Activated CD4-positive, CD25-positive, alpha-beta regulatory T cell treated with anti-CD3 and anti-CD28 coated beads, Interleukin-2, amount 50 U/mL, for 72 hours (primary cell): Measurements from ENCODE around the gene OR52N5.

ENCODE experiments used
- DNase-seq: peaks from one replicate; pipeline ENCODE4 v3.0.0; 2021

OR52N5 gene

DNA sequence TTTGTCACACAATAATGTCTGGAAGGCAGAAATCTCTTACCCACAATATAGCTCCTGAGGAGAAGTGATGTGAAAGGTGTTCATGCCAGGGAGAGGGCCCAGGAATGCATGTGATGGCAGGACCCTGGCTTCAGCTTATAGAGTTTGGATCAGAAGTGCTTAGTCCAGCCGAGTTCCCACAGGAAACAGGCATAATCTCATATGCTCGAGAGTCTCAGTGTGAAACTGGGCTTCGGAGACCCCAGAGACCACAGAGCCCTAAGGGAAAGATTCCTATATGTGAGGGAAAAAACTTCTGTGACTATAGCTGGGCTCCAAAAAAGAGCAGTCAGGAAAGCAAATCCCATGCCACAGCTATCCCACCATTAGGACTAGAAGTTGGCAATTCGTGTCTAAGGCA is at the start of gene OR52N5:
OR52N5 (minus strand) TSS at position 101 of the 400 bp plus-strand sequence. CDS start 4,721 bp downstream, outside the sequence.
- no peak for DNase-seq

DNA sequence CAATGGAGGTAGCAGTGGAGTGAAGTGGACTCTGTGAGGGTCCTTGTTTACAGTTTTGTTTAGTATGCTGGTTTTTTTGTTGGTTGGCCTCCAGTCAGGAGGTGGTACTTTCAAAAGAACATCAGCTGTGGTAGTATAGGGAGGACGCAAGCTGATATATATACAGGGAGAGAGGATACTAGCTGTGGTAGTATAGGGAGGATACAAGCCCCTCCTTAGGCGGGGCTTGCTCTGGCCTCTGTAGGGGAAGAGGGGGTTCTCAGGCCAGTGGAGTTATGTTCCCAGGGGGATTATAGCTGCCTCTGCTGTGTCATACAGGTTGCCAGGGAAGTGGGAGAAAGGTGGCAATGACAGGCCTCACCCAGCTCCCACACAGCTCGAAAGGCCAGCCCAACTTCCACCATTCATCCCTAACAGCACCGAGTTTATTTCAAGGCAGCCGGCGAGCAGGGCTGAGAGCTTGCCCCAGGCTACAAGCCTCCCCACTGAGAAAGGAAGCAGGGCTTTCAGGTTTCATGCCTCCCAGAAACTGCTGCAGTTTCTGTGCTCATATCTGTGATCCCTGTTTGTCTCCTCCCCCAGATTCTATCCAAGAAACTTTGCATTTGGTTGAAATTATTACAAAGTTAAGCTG is 48.2 kb upstream of the OR52N5 start:
- DNase-seq: no peak

DNA sequence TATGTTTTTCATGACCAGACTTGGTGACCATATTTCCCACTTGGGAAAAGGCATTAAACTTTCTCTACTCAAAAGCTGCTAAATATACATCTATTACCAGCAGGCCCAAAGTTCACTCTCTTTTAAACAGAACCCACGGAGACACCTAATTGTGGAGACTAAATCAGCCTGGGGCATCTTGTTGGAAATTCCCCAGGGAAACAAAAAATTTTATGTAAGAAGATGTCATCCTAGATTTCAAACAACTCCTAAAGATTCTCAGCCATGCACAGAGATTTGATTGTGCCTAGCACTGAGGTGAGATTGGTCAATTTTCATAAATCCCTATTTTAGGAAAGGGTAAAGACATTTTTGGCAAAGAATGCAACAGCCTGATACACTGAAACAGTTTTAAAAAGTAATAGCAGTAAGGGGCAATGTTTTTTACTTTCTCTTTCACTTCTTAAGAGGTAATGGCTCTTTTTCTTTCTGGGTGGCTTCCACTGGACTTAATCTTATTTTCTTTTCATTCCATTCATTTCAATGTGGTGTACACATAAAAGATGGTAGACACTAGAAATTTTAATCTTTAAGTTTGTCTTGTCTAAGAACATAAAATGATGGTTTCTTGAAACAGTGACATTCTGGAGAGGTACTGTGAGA is 35.2 kb upstream of the OR52N5 start:
- no peak for DNase-seq

DNA sequence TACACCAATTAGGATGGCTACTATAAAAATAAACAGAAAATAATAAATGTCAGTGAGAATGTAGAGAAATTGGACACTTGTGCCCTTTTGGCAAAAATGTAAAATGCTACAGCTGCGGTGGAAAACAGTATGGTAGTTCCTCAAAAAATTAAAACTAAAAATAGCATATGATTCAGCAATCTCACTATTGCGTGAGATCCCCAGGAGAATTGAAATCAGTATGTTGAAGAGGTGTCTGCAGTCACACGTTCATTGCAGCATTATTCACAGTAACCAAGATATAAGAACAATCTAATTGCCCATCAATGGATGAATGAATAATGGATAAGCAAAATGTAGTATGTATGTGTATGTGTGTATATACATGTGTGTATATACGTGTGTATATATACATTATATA is 32.4 kb upstream of the OR52N5 start:
- no peak for DNase-seq

DNA sequence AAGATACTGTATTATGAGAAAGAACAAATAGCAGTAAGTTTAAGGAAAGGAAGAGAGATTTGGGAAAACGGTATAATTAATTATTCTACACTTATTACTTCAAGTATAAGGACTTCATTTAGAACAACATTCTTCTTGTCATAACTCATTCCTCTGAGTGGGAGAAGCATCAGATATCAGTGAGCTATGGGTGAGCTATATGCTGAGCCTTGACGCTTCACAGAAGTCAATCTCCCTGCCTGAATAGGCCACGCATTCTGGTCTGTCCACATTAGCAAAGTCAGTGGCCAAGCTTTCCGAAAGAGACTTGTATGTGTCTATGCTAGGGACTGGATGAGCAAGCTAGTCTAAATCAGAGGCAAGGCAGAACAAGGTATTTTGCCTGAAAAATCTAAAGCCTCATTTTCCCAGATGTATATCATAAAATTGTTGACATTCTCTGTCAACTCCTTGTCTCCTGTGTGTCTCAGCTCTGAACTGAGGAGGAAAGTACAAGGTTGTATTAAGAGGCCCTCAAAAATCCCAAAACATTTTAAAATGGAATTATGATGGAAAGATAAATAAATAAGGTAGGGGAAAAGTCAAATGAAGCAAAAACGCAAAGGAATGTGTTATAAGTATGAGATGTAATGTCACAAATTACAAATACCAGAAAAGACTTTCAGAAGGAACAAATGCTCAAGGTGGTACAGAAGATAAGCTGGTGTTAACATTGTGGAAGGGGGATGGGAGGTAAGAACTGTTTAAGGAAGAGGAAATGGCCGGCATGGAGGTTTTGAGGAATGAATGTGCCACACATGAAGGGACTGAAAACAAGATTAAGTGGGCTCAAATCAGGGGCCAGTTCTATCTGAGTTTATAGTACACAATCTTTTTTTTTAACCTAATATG is 27.0 kb upstream of the OR52N5 start:
- DNase-seq: no peak

DNA sequence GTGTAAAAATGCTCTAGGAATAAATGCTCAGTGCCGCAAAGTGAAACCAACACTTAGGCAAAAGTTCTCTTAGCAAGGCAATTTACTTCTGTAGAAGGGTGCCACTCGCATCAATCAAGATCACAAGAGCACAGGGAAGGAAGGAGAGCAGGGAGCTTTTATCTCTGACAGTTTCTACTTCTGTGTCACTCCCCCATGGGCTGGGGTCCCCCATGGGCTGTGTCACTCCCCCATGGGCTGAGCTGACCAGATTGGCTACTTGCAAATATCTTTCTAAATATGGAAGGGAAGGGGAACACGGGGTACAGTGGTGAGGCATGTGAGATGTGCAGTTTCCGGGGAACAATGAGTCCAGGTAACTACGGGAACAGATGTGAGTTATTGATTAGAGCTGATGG is 26.0 kb upstream of the OR52N5 start:
- no peak for DNase-seq

DNA sequence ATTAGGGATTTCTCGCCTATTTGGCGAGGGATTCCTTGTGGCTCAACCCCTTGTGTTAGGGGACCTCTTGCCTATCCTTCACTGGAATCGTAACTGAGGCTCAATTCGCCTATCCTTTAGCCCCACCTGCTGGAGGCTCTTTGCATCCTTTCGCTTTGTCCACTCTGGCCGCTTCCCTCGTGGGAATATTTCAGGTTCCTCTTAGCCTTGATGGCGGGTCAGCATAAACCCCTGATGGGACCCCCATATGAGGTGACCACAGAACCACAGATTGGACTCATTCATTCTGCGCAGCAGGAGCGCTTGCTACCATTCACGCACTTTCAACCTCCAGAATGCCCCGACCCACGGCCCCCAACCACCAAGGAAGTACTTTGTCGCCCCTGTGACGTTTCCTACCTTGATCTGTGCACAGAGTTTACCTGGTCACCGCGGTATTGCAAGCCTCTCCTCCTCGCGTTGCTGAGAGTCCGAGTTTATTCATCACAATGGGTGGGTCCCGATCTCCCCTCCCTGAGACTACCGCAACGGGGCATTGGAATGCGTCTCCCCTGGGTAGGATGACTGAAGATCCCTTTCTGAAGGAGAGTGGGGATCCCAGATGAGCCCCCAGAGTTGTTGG is 25.5 kb upstream of the OR52N5 start, which contains the start of gene OR52N2:
OR52N2 (plus strand) TSS at position 425 of the 622 bp plus-strand sequence. CDS start 11,412 bp downstream, outside the sequence.
- peak; percentile 65 for DNase-seq

DNA sequence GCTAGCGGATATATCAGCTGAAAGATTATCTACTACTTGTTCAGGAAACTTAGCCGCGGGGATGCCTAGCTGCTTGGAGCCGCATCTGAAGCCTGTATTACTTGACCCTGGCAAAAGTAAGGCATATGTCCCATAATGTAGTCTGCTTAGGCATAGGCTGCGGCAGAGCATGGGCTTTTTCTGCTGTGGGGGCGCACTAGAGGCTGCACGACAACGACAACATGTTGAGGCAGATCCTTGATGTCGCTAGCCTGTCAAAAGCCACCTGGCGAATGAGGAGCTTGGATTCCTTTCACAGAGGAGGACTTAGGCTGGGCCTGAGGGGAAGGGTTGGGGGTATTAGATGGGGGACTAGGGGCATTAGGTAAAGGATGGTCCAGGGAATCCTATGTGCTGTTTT is 24.4 kb upstream of the OR52N5 start:
- no peak for DNase-seq

DNA sequence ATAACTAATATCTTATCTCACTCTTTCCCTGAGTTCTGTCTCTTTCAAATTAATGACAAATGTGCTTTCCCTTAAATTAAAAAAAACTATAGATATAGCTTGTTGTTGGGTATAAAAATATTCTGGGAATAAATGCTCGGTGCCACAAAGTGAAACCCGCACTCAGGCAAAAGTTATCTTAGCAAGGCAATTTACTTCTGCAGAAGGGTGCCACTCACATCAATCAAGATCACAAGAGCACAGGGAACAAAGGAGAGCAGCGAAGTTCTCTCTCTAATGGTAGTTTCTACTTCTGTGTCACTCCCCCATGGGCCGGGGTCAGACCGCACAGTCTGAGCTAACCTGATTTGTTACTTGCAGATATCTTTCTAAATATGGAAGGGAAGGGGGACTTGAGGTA is 20.8 kb upstream of the OR52N5 start:
- DNase-seq: no peak

DNA sequence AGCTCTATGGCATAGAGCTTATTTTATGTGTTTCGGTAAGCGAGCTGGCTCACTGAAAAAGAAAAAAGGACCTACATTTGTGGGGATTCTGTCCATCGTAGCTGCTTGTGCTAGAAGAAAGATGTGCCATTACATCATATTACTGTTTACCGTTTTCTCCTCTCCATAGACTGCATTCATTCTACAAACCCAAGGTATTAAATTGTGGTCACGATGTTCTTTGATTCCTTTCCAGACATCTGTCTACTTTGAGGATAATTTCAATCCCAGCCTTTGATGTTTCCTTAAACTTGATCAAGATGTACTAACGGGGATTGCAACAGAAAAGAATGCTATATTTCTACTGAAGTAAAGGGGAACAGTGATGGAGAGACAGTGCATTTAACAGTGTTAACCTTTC is 13.4 kb upstream of the OR52N5 start:
- DNase-seq: no peak

DNA sequence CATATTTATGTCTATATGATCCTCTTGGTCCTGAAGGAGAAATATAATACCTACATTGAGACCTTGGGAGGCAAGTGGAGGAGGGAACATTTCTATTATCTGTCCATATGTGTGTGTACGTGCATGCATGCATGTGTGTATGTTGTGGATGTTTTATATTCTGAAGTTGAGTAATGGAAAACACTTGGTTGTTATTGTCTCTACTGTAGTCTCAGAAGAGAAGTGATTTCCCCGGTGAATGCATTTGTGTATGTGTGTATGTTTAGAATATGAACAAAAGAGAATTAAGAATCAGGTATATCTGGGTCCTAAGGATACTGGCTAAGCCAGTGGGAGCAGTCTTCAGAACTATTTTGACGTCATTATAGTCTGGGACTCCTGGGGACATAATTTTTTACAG is 8.0 kb upstream of the OR52N5 start, which contains the start of gene OR52N1:
OR52N1 (minus strand) TSS at position 101 of the 400 bp plus-strand sequence. CDS start 2,449 bp downstream, outside the sequence.
- DNase-seq: no peak

DNA sequence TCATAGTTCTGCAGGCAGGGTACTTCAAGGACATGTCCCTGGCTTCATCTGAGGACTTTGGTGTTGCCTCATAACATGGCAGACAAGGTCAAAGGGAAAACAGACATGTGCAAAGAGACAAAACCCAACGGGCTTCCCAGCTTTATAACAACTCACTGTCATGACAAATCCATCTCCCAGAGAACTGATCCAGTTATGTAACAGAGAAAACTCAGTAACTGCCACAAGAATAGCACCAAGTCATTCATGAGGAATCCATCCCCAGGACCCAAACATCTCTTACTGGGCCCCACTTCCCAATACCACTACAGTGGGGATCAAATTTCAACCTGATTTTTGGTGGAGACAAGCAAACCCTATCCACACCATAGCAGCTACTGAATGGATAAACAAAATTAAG is 16.1 kb downstream of the OR52N5 start:
- no peak for DNase-seq

DNA sequence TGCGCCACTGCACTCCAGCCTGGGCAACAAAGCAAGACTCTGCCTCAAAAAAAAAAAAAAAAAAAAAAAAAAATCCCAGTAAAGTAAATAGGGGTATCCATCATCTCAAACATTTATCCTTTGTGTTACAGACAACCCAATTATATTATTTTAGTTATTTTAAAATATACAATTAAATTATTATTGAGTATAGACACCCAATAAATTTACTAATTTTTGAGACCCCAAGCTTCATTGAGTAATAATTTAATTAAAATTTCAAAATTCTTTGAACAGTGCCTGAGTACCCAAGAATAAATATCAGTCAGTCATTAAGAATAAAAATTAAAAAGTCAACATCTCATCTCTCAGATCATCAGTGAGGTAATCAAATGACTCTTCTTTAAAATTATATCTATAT is 29.2 kb downstream of the OR52N5 start, which contains the start of gene OR52N4:
OR52N4 (plus strand) TSS at position 301 of the 400 bp plus-strand sequence. CDS start 498 bp downstream, outside the sequence.
- DNase-seq: no peak

DNA sequence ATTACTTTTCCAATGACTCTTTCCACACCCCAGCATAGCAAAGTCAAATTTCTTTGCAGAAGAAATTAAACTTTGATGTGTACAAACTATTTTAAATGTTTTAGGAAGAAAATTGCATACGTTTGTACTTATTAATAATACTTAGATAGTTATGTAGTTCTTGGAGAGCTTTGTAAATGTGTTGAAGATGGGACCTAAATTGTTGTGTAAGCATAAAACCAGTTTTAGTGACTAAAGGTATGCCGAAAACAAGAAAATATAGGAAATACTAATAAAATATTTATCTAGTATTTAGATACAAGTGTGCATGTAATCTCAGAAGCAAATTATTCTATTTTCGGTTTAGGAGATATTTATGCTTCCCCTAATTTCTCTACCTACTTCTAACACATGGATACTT is 33.3 kb downstream of the OR52N5 start:
- DNase-seq: no peak

DNA sequence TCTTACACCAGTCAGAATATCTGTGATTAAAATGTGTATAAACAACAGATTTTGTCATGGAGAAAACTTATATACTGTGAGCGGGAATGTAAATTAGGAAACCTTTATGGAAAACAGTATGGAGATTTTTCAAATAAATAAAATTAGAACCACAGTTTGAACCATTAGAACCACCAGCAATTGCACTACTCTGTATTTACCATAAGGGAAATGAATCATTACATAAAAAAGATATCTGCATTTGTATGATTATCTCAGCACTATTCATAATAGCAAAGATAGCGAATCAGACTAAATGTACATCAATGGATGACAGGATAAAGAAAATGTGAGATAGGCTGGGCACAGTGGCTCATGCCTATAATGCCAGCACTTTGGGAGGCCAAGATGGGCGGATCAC is 36.5 kb downstream of the OR52N5 start:
- no peak for DNase-seq

DNA sequence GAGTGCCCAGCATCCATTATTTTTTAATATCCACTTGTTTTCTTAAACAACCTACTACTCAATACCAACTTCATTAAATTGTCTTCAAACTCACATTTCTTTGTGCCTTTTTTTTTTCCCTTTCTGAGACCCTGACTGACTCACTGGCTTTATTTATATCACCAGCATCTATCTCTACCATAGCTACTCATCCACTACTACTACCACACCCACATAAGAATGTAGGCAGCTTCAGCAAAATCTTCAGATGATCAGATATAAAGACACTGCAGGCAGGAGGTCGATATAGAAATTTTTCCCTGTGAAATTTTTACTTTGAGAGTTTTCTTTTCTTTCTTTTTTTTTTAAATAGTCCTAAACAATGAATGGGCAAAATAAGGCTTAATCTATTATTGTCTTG is 44.7 kb downstream of the OR52N5 start:
- no peak for DNase-seq

DNA sequence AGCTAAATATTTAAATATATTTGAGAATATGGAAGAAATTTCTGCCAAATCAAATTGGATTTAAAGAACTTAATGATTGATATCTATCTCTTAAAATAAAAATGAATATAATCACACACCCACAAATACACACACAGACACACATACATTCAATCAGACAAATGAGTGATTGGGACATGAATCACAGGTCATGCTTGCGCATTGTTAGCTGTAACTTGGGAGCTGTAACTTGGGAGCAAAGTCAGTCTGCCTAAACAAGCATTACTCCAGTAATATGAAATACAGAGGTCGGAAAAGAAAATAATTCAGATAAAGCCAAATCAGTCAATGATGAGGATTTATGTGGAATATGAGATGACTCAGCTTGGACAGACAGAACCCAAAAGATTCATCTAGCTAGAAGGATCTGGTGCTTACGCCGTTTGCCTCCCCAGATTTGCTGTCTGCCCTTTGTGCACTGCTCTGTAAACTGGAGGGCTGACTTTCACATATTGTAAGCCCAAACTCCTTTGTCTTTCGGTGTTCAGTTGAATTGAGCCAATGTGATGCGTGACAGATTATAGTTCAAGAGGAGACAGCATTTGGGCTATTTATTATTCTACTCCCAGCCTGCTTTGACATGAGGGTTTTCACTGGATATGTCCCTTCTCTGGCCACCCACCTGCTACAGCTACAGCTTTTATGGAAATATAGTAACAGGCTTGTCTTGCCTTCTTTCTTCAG is 45.3 kb downstream of the OR52N5 start:
- no peak for DNase-seq

DNA sequence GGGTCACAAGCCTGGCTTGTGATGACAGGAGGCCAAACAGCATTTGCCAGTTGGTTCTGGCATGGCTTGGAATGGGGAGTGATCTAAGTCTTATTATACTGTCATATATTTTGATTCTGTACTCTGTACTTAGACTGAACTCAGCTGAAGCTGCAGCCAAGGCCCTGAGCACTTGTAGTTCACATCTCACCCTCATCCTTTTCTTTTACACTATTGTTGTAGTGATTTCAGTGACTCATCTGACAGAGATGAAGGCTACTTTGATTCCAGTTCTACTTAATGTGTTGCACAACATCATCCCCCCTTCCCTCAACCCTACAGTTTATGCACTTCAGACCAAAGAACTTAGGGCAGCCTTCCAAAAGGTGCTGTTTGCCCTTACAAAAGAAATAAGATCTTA is 46.1 kb downstream of the OR52N5 start:
- DNase-seq: no peak

DNA sequence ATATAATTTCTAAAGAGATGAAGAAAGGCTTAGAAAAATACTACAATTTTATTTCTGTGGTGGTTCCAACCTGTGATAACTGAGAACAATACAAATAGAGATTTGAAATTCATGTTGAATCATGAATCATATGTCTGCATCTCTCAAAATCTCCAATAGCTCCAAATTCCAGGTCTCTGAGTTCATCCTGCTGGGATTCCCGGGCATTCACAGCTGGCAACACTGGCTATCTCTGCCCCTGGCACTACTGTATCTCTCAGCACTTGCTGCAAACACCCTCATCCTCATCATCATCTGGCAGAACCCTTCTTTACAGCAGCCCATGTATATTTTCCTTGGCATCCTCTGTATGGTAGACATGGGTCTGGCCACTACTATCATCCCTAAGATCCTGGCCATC is 46.8 kb downstream of the OR52N5 start, which contains the start of gene OR56B1:
OR56B1 (plus strand) TSS at position 53 of the 400 bp plus-strand sequence; CDS start at position 122, 69 bp downstream.
- no peak for DNase-seq

DNA sequence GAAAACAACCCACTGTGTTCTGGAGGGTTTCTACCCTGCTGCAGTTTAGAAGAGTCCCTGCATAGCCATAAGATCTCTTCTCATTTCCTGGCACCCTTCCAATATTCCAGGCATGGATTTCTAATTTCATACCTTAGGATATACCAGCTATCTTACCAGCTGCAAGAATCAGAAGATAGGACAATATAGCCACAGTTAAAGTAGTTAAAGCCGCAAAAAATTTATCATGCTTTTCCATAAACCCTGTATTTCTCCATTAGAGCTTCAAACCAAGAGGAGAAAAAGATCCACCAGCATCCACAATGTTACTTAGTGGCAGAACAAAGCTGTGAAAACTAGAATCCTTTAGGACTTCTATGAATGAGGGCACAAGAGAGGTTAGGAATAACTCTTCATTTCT is 55.5 kb downstream of the OR52N5 start:
- no peak for DNase-seq

DNA sequence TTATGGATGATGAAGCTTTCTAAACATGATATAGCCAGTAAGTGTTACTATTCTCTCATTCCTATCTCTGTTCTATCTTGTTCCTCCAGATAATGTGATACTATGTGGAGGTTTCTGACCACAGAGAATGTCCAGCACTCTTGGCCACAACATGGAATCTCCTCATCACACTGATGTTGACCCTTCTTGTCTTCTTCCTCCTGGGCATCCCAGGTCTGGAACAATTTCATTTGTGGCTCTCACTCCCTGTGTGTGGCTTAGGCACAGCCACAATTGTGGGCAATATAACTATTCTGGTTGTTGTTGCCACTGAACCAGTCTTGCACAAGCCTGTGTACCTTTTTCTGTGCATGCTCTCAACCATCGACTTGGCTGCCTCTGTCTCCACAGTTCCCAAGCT is 56.8 kb downstream of the OR52N5 start:
- DNase-seq: no peak
